Myocyte (in vitro differentiated cells): ENCODE data around the gene SEC22A. TPM values are rescaled to one million over a fixed set of nuclear protein-coding genes. Genes with fewer than 3 reads are reported as not detected.

Experiments used
- DNase-seq: peaks from one replicate; pipeline ENCODE4 v3.0.0-alpha.2; 2012; ENCODE audit warnings: low read depth
- total RNA-seq: library from RNA; depleted of rRNA; stranded (reverse); fragments of >200 nt; gene quantifications from 2 replicates; pipeline ENCODE4 v1.2.3, GENCODE V29; 2014

The SEC22A gene
- total RNA-seq, 1 donor from 2014 or later = 25.1 TPM

GRCh38 chr3:123302961-123303360 is 101.2 kb downstream of the SEC22A start:
- DNase-seq = no peak

- no peak for DNase-seq
Measured at GRCh38 chr3:123303976-123304560, 102.3 kb downstream of the SEC22A start.

- no peak for DNase-seq
Measured at GRCh38 chr3:123305192-123305591, 103.4 kb downstream of the SEC22A start.

- no peak for DNase-seq
Measured at GRCh38 chr3:123307064-123307463, 105.3 kb downstream of the SEC22A start.

GRCh38 chr3:123310186-123310585 is 108.4 kb downstream of the SEC22A start:
- DNase-seq = no peak

- no peak for DNase-seq
Measured at GRCh38 chr3:123310741-123311140, 109.0 kb downstream of the SEC22A start.

GRCh38 chr3:123311201-123311600 is 109.5 kb downstream of the SEC22A start:
- DNase-seq = no peak

- no peak for DNase-seq
Measured at GRCh38 chr3:123312331-123313265, 110.9 kb downstream of the SEC22A start.

- DNase-seq = no peak
Measured at GRCh38 chr3:123313889-123314288, 112.1 kb downstream of the SEC22A start.

GRCh38 chr3:123314359-123315270 is 112.9 kb downstream of the SEC22A start:
- no peak for DNase-seq

- no peak for DNase-seq
Measured at GRCh38 chr3:123315271-123315595, 113.5 kb downstream of the SEC22A start.

GRCh38 chr3:123317716-123318115 is 116.0 kb downstream of the SEC22A start:
- no peak for DNase-seq

GRCh38 chr3:123318374-123318773 is 116.6 kb downstream of the SEC22A start:
- no peak for DNase-seq

GRCh38 chr3:123319760-123320159 is 118.0 kb downstream of the SEC22A start:
- DNase-seq = peak; percentile 19

- DNase-seq = no peak
Measured at GRCh38 chr3:123320221-123320620, 118.5 kb downstream of the SEC22A start.

- no peak for DNase-seq
Measured at GRCh38 chr3:123321806-123322205, 120.1 kb downstream of the SEC22A start.

- DNase-seq = no peak
Measured at GRCh38 chr3:123322866-123323265, 121.1 kb downstream of the SEC22A start.
